Endothelial cell of umbilical vein (primary cell): Measurements from ENCODE around the gene KRTAP25-1. TPM values are rescaled to one million over a fixed set of nuclear protein-coding genes. Genes with fewer than 3 reads are reported as not detected.

Experiments
- BruUV-seq: library from RNA; stranded (reverse); fragments of 400-500 nt; replicated peaks from 2 replicates; lab custom pipeline; 2021; lab: Mats Ljungman, UMichigan
- CTCF ChIA-PET: fragments of 300-600, 350-600 bp; sonication (Branson Sonifier 250); formaldehyde crosslinking; loops from one replicate; lab custom pipeline; 2021; ENCODE audit warnings: antibody characterized with exemption, inconsistent platforms; lab: Charles Lee
- POLR2A ChIA-PET: fragments of 300-600, 350-600 bp; sonication (Branson Sonifier 250); formaldehyde crosslinking; loops from one replicate; lab custom pipeline; 2021; ENCODE audit warnings: antibody characterized with exemption, inconsistent platforms; lab: Charles Lee
- DNase-seq: peaks from one replicate; pipeline ENCODE4 v3.0.0-alpha.2; 2011; ENCODE audit warnings: low read depth, low spot score
- FAIRE-seq: peaks from 2 replicates; lab custom pipeline; 2011; peaks lifted over from hg19 to GRCh38; lab: Jason Lieb, UNC
- H2AFZ ChIP-seq: 2 replicates; pipeline ENCODE4 v1.6.0; 2012; ENCODE audit warnings: low read depth, low read length, control low read depth, inconsistent platforms
- H3K27ac ChIP-seq: 2 replicates; pipeline ENCODE4 v1.5.1; 2011; ENCODE audit warnings: low read depth, mild to moderate bottlenecking, control low read depth, low read length, moderate library complexity; ENCODE audit not compliant: insufficient read depth
- H3K27me3 ChIP-seq, 2 experiments: 2 replicates each; pipeline versions ENCODE4 v1.6.0 to v1.6.1; 2011; ENCODE audit warnings: low read length in 2 of 2, mixed read lengths in 1 of 2; ENCODE audit not compliant: control insufficient read depth in 2 of 2, insufficient read depth in 2 of 2
- H3K36me3 ChIP-seq, 2 experiments: 2 replicates in 1 of 2; 3 replicates in 1 of 2; pipeline ENCODE4 v1.5.1; 2011; ENCODE audit warnings: low read length in 2 of 2, mild to moderate bottlenecking in 1 of 2, moderate library complexity in 1 of 2; ENCODE audit not compliant: control insufficient read depth in 2 of 2, insufficient read depth in 2 of 2; ENCODE audit errors: extremely low read depth in 1 of 2
- H3K4me1 ChIP-seq: 3 replicates; pipeline ENCODE4 v1.5.1; 2011; ENCODE audit warnings: mild to moderate bottlenecking, low read length; ENCODE audit not compliant: control insufficient read depth, insufficient read depth; ENCODE audit errors: extremely low read depth
- H3K4me2 ChIP-seq: 2 replicates; pipeline ENCODE4 v1.6.1; 2011; ENCODE audit warnings: low read length, control low read depth, mixed read lengths; ENCODE audit not compliant: insufficient read depth
- H3K4me3 ChIP-seq, 3 experiments: fragments of 200-600 bp in 1 of 3; sonication (generic), shearing (Covaris generic) in 1 of 3; replicated peaks in 1 of 3; 2 replicates each; pipeline ENCODE4 v1.5.1; 2011 to 2016; ENCODE audit warnings: control low read depth in 3 of 3, low read length in 3 of 3, mild to moderate bottlenecking in 2 of 3, inconsistent platforms in 1 of 3, low read depth in 1 of 3, moderate library complexity in 1 of 3; ENCODE audit not compliant: insufficient read depth in 1 of 3
- H3K79me2 ChIP-seq: 2 replicates; pipeline ENCODE4 v1.6.0; 2012; ENCODE audit warnings: low read length, inconsistent platforms; ENCODE audit not compliant: control insufficient read depth, insufficient read depth
- H3K9ac ChIP-seq: replicated peaks from 2 replicates; pipeline ENCODE3; 2011; ENCODE audit warnings: low read length, control low read depth; ENCODE audit not compliant: insufficient read depth; ENCODE audit errors: extremely low read depth
- H3K9me1 ChIP-seq: replicated peaks from 3 replicates; pipeline ENCODE4 v1.6.0; 2011; ENCODE audit warnings: mild to moderate bottlenecking, low read length; ENCODE audit not compliant: control insufficient read depth, insufficient read depth; ENCODE audit errors: extremely low read depth
- H3K9me3 ChIP-seq: replicated peaks from 2 replicates; pipeline ENCODE4 v1.5.1; 2012; ENCODE audit warnings: low read length, inconsistent platforms; ENCODE audit not compliant: control insufficient read depth, insufficient read depth
- H4K20me1 ChIP-seq: replicated peaks from 2 replicates; pipeline ENCODE3; 2011; ENCODE audit warnings: mild to moderate bottlenecking, low read length; ENCODE audit not compliant: control insufficient read depth, insufficient read depth; ENCODE audit errors: extremely low read depth
- CTCF ChIP-seq, 2 donors: IDR thresholded peaks; 1 replicate in 1 of 2; 2 replicates in 1 of 2; pipeline ENCODE4 v1.5.1; 2011; ENCODE audit warnings: low read length in 2 of 2, mild to moderate bottlenecking in 2 of 2, moderate library complexity in 2 of 2, control low read depth in 1 of 2, inconsistent platforms in 1 of 2, low read depth in 1 of 2; ENCODE audit not compliant: insufficient read depth in 1 of 2; ENCODE audit errors: extremely low read depth in 1 of 2
- EZH2 ChIP-seq: IDR thresholded peaks from 2 replicates; pipeline ENCODE4 v1.6.1; 2012; ENCODE audit warnings: borderline replicate concordance, low read depth, mild to moderate bottlenecking, moderate library complexity, low read length, inconsistent platforms; ENCODE audit not compliant: severe bottlenecking
- FOS ChIP-seq: IDR thresholded peaks from 2 replicates; pipeline ENCODE4 v1.6.1; 2011; ENCODE audit warnings: mild to moderate bottlenecking, low read length, moderate library complexity, borderline replicate concordance; ENCODE audit not compliant: insufficient read depth
- GATA2 ChIP-seq: IDR thresholded peaks from 2 replicates; pipeline ENCODE4 v1.7.0; 2011; ENCODE audit warnings: low read depth, mild to moderate bottlenecking, moderate library complexity, mixed read lengths, low read length; ENCODE audit not compliant: insufficient read length, insufficient read depth
- JUN ChIP-seq: IDR thresholded peaks from 2 replicates; pipeline ENCODE4 v1.6.1; 2011; ENCODE audit warnings: borderline replicate concordance, low read depth; ENCODE audit not compliant: insufficient read length, insufficient read depth
- MAX ChIP-seq: IDR thresholded peaks from 2 replicates; pipeline ENCODE4 v1.6.1; 2011; ENCODE audit not compliant: insufficient read depth, insufficient read length
- MYC ChIP-seq: IDR thresholded peaks from one replicate; pipeline ENCODE4 v1.6.1; 2011; ENCODE audit warnings: mild to moderate bottlenecking, low read depth, low read length
- POLR2A ChIP-seq: IDR thresholded peaks from 2 replicates; pipeline ENCODE4 v1.6.1; 2012; ENCODE audit warnings: low read depth, mild to moderate bottlenecking, control low read depth, low read length
- POLR2AphosphoS5 ChIP-seq: IDR thresholded peaks from 2 replicates; pipeline ENCODE4 v1.6.1; 2012; ENCODE audit warnings: low read depth, mild to moderate bottlenecking, control low read depth, low read length, moderate library complexity; ENCODE audit not compliant: insufficient read depth
- dilution Hi-C: fragments of 300-500 bp; cut with MboI; formaldehyde crosslinking; loops from one replicate; pipeline ENCODE4 v1.15.0; 2019; ENCODE audit warnings: low sequenced_read_pairs; ENCODE audit not compliant: extremely low pct_ligation_motif_present
- intact Hi-C: fragments of 100-400 bp; cut with micrococcal nuclease; formaldehyde crosslinking; loops from one replicate; pipeline ENCODE4 v1.10.0; 2022
- polyA plus RNA-seq, 4 experiments: library from polyadenylated mRNA; depleted of rRNA in 3 of 4; stranded (reverse) in 3 of 4; unstranded in 1 of 4; fragments of >200 nt; gene quantifications; 2 replicates each; pipeline versions ENCODE4 v1.2.1 to v1.2.3, GENCODE V29; 2011 to 2012; ENCODE audit warnings: missing spikeins in 1 of 4
- total RNA-seq: library from RNA; stranded (reverse); gene quantifications from 2 replicates; pipeline ENCODE4 v1.2.3, GENCODE V29; 2021

KRTAP25-1 gene
- total and polyA plus RNA-seq, 2 donors (not counting 3 experiments of a cell fraction or from before 2014, with no cell fraction given) = not detected

GRCh38 chr21:30329203-30329875, 40.0 kb upstream of the KRTAP25-1 start:
- H3K9ac ChIP-seq = no peak overlapping the region
- peaks cover 2% of the 10 kb centered on the region for H3K9me3 ChIP-seq
- no peaks in the 10 kb centered on the region for H3K79me2 ChIP-seq
- dilution Hi-C loops = no loop called here
- TF ChIP-seq FOS = no peak
- TF ChIP-seq JUN = no peak
- TF ChIP-seq GATA2 = no peak
- no peak for TF ChIP-seq MAX
- no peak for TF ChIP-seq POLR2AphosphoS5
- no peak overlapping the region for H2AFZ ChIP-seq
- H3K27ac ChIP-seq = no peak overlapping the region
- FAIRE-seq (no peak), DNase-seq (no peak)
- no peaks in the 10 kb centered on the region for H3K9me1 ChIP-seq
- no peaks in the 10 kb centered on the region for H4K20me1 ChIP-seq
- no peaks in the 10 kb centered on the region for H3K4me1 ChIP-seq
- intact Hi-C loops = no loop called here
- H3K4me3 ChIP-seq = no peak overlapping the region
- no peaks in the 10 kb centered on the region for H3K36me3 ChIP-seq
- CTCF ChIA-PET = interaction anchor here (1.0 kb wide), 1 partner anchor 20 kb away, joined by 3 read pairs; no protein-coding TSS in a partner anchor
- no peak overlapping the region for H3K4me2 ChIP-seq
- POLR2A ChIA-PET = no interaction called here
- BruUV-seq = no TSS peak
- H3K27me3 ChIP-seq = no peaks in the 10 kb centered on the region

GRCh38 chr21:30326390-30326789, 37.1 kb upstream of the KRTAP25-1 start:
- Histone ChIP-seq H3K9ac (no peak overlapping the region), H3K4me3 (no peak overlapping the region), H3K9me3 (peaks cover 2% of the 10 kb centered on the region), H3K27ac (no peak overlapping the region), H3K4me2 (no peak overlapping the region), H3K36me3 (no peaks in the 10 kb centered on the region), H3K4me1 (no peaks in the 10 kb centered on the region), H3K27me3 (no peaks in the 10 kb centered on the region), H2AFZ (no peak overlapping the region), H4K20me1 (no peaks in the 10 kb centered on the region), H3K9me1 (no peaks in the 10 kb centered on the region), H3K79me2 (no peaks in the 10 kb centered on the region)
- no TSS peak for BruUV-seq
- FAIRE-seq (no peak), DNase-seq (no peak)
- POLR2A ChIA-PET = no interaction called here
- TF ChIP-seq EZH2 (no peak), MYC (no peak), FOS (no peak), POLR2A (no peak), POLR2AphosphoS5 (no peak), CTCF (IDR thresholded peaks at IDR 0.05; ENCODE audit: extremely low read depth in 1 of 2, insufficient read depth in 1 of 2, low read depth in 1 of 2, low read length in 2 of 2) (no peak), GATA2 (no peak), MAX (no peak), JUN (no peak)
- dilution Hi-C loops (no loop called here), intact Hi-C loops (no loop called here)
- CTCF ChIA-PET = no interaction called here
